Measurements from ENCODE around the gene CCDC89. TPM values are rescaled to one million over a fixed set of nuclear protein-coding genes. Genes with fewer than 3 reads are reported as not detected.
"Not testable (repeated sequence)": the region's sequence is repeated elsewhere in the genome, so short reads cannot be mapped to it uniquely, and the experiment has no call there.

The CCDC89 gene
- total RNA-seq, 1 experiment from 2014 or later: not detected

- DNase-seq (ENCODE audit: low read depth): peak; percentile 48
Observed at GRCh38 chr11:85694385-85694980, 8.5 kb upstream of the CCDC89 start.

GRCh38 chr11:85685125-85685819 lies 723 bp downstream of the CCDC89 start:
- DNase-seq (ENCODE audit: low read depth): no peak

GRCh38 chr11:85682330-85683305 lies 3.4 kb downstream of the CCDC89 start:
- DNase-seq (ENCODE audit: low read depth): peak; percentile 66

DNA sequence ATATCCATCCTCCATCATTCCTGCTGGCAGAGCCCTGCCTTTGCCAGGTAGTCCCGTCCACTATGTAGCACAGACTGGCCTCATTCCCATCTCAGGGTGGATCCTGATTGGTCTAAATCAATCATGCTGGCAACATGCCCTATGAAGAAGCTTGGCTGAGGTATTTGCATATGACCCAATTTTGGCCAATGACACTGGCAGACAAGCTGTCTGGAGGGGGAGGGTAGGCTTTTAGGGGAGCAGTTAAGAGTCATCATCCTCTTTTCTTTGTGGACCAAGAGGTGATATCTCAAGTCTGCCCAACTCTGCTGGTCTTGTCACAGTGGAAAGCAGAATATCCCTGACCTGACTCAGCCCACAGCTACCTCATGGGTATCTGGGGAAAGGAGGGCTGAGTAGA lies 5.1 kb downstream of the CCDC89 start:
- no peak for DNase-seq (ENCODE audit: low read depth)

GRCh38 chr11:85679576-85679975 lies 6.4 kb downstream of the CCDC89 start:
- no peak for DNase-seq (ENCODE audit: low read depth)

DNA sequence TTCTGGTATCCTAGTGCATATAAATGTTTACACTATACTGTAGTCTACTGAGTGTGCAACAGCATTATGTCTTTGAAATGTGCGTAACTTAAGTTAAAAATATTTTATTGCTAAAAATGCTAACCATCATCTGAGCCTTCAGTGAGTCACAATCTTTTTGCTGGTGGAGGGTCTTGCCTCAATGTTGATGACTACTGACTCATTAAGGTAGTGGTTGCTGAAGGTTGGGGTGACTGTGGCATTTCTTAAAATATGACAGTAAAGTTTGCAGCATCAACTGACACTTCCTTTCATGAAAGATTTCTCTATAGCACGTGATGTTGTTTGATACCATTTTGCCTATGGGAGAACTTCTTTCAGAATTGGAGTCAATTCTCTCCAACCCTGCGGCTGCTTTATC lies 12.6 kb downstream of the CCDC89 start:
- DNase-seq (ENCODE audit: low read depth): no peak

- peak; percentile 20 for DNase-seq (ENCODE audit: low read depth)
Observed at GRCh38 chr11:85672105-85672902, 13.7 kb downstream of the CCDC89 start.

- not testable (repeated sequence) for DNase-seq (ENCODE audit: low read depth)
Observed at GRCh38 chr11:85670949-85671663, 14.9 kb downstream of the CCDC89 start.

DNA sequence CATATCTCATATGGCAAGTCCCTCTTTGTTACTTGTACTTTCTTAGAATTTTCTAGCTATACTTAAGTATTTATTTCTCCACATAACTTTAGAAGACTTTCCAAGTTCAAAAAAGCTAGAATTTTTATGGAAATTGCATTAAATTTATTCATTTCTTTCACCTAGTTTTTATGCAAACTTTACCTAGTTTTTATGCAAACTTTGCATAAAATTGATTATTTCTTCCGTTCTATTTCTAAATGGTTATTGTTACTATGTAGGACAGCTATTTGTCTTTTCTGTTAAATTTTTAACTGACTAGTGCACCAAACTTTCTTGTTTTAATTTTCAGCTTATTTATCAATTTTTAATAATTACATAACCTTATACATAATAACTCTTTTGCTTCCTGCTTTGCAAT lies 17.8 kb downstream of the CCDC89 start:
- no peak for DNase-seq (ENCODE audit: low read depth)

DNA sequence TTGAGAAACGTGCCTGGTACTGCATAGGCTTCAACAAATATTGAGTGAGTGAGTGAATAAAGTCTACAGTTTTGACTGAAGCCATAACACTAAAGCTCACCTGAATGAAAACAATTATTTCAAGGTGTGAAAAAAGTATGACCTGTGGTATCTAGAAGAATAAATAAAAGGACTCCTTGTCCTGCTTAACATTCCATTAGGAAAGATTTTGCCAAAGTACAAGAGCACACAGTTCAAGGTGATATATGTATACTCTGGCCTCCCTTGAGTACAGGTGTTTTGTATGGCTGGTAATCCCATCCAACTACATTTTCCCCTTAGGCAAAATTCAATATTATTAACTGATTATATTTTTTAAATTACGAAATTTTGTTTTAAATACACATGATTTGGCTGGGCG lies 19.3 kb downstream of the CCDC89 start:
- DNase-seq (ENCODE audit: low read depth): no peak

DNA sequence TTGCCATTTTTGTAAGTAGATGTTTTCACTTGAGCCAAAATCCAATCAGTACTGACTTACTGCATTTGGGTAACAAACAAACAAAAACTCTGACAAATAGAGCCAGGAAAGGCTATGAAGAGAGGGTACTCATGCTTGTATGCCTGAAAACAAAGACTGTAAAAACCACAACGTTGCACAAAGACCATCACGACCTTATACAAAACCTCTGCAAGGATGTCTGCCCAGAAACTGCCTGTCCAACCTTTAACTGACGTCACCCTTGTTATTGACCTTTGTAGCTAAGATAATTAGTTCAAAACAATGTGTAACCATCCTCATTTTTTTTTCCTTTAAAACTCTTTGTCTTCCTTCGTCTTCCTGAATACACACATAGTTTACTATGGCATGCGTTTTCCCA lies 20.3 kb downstream of the CCDC89 start:
- peak; percentile 33 for DNase-seq (ENCODE audit: low read depth)

DNA sequence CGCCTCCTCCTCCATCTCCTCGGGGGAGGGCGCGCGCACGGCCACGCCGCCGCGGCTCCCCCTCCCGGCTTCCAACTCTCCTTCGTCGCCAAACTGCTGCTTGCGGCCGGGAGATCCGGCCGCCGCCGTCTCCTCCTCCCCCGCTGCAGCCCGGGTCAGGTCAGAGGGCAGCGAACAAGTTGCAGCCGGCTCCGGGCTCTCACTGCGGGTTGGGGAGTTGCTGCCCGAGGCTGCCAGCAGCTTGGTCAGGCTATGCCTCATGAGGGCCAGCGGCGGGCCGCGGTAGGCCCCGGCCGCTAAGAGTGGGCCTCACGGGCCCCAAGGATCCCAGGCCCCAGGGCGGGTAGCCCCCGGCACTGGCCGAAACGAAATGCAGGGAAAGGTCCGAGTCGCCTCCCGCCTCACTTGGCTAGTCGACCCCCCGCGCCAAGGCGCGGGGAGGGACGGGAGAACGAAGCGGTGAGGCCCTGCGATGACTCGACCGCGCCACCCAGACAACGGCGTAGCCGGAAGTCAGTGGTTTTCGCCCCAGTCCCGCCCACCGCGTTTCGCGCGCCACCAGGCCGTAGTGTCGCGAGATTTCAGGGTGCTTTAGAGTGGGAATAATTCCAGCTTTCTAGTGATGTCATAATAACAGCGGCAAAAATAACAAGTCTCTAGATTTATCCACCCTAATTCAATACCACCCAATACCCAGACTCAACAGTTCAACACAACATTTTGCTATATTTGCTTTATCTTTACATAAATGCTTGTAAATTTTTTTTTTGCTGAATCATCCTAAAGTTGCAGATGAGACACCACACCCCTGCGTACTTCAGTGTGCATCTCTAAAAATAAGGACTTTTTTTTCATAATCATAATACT lies 21.1 kb downstream of the CCDC89 start, which contains the start of gene CREBZF:
Gene CREBZF (minus strand): TSS at position 515 of the 867 bp plus-strand sequence. CDS start 254 bp downstream, at position 261.
- peak; percentile 93 for DNase-seq (ENCODE audit: low read depth)

GRCh38 chr11:85663753-85664614 lies 22.0 kb downstream of the CCDC89 start:
- peak; percentile 74 for DNase-seq (ENCODE audit: low read depth)

GRCh38 chr11:85663080-85663752 lies 22.8 kb downstream of the CCDC89 start:
- no peak for DNase-seq (ENCODE audit: low read depth)

GRCh38 chr11:85661972-85662664 lies 23.9 kb downstream of the CCDC89 start:
- no peak for DNase-seq (ENCODE audit: low read depth)

DNA sequence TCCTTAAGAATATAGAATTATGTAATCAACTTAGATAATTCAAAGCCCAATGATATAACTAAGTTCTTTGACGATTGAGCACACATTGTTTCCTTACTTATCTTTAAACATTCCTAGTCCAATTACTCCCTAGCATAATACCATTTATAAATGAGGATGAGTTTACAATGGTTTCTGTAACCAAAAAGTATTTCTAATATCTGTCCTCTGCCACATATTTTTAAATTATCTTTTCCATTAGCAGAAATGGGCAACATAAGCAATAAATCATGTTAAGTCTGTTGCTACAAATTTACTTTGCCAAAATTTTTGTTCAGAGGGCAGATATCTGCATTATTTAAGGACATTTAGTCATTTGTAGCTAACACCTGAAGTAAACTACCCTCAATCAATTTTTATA lies 27.8 kb downstream of the CCDC89 start:
- no peak for DNase-seq (ENCODE audit: low read depth)

- DNase-seq (ENCODE audit: low read depth): no peak
Observed at GRCh38 chr11:85656777-85657176, 29.2 kb downstream of the CCDC89 start.

DNA sequence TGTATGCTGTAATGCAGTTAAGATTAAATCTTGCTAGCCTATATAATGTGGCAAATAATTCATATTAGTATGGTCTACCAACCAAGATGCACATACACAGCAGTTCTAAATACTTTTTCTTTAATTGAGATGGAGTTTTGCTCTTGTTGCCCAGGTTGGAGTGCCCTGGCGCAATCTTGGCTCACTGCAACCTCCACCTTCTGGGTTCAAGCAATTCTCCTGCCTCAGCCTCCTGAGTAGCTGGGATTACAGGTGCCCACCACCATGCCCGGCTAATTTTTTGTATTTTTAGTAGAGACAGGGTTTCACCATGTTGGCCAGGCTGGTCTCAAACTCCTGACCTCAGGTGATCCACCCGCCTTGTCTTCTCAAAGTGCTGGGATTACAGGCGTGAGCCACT lies 31.7 kb downstream of the CCDC89 start:
- not testable (repeated sequence) for DNase-seq (ENCODE audit: low read depth)

All from RPMI7951 (cell line).